ENCODE data around the gene TAPBP. TPM values are rescaled to one million over a fixed set of nuclear protein-coding genes. Genes with fewer than 3 reads are reported as not detected.
A peak's percentile ranks its signal among the peaks of the same experiment; 100 is the strongest.
"Not testable (repeated sequence)": the region's sequence is repeated elsewhere in the genome, so short reads cannot be mapped to it uniquely, and the experiment has no call there.

TAPBP gene
- 63.5 TPM for total RNA-seq

DNA sequence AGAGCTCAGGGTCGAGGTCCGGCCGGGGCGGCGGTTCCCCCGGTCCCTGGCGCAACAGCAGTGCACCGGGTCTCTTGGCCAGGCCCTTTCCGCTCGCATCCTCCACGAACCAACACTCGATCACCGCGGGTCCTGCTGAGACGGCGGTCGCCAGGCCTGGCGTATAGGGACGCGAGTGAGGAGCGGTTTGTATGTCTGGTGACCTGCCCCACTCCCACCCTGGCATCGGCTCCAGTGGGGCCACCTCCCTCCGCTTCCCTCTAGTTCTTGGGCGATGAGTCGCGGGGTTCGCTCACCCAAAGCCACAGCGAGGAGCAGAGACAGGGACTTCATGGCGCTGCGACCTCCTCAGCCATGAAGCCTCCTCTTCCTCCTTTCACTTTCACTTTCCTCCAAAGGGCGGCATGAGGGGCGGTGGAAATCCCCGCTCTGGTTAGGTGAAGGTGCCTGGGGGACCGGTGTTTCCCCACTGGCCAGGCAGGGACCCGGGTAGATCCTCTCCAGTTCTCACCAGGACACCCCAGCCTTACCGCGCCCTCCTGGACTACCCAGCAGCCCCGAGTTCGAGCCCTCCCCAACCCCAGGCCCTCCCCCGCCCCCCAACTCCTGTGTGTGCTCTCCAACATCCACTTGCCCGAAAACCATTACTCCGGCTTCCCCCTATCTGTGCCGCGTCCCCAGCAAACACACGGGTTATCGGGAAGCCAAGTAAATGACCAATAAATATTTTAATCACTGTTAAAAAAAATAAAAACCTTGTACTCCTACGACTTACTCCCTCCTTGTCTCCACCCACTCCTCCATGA, at the start of gene TAPBP:
TAPBP (minus strand) TSS at position 370 of the 806 bp plus-strand sequence; CDS start at position 333, 37 bp downstream.
- ATAC-seq: peak; percentile 5

- ATAC-seq: not testable (repeated sequence)
Observed at GRCh38 chr6:33363486-33363885, 49.6 kb upstream of the TAPBP start.

- no peak for ATAC-seq
Observed at GRCh38 chr6:33359331-33359730, 45.5 kb upstream of the TAPBP start.

DNA sequence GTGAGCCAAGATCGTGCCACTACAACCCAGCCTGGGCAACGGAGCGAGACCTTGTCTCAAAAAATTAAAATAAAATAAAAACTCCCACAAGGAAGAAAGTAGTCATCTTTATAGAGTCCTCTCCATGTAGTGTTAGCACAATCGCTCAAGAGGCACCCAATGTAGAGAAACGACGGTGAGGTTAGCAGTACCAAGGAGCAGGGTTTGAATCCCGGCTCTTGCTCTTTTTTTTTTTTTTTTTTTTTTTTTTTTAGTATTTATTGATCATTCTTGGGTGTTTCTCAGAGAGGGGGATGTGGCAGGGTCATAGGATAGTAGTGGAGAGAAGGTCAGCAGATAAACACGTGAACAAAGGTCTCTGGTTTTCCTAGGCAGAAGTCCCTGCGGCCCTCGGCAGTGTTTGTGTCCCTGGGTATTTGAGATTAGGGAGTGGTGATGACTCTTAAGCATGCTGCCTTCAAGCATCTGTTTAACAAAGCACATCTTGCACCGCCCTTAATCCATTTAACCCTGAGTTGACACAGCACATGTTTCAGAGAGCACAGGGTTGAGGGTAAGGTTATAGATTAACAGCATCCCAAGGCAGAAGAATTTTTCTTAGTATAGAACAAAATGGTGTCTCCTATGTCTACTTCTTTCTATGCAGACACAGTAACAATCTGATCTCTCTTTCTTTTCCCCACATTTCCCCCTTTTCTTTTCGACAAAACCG, 43.4 kb upstream of the TAPBP start:
- peak; percentile 22 for ATAC-seq

DNA sequence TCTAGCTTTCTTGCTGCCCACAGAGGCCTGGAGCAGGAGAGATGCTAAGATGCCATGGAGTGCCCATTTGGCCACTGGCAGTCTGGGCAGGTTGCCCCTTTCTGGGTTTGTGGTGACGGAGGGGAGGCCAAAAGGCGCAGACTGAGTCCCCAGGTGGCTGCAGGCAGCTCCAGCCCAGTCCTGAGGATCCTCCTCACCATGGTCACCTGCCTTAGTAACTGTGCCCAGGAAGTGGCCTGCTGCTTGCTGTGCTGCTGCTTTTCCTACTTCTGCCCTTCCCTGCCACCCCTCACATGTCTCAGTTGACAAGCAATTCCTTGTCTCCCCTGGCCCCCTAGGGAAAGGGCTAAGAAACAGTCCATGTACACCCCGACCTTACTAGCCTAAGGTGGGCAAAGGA, 42.4 kb upstream of the TAPBP start:
- ATAC-seq: no peak

DNA sequence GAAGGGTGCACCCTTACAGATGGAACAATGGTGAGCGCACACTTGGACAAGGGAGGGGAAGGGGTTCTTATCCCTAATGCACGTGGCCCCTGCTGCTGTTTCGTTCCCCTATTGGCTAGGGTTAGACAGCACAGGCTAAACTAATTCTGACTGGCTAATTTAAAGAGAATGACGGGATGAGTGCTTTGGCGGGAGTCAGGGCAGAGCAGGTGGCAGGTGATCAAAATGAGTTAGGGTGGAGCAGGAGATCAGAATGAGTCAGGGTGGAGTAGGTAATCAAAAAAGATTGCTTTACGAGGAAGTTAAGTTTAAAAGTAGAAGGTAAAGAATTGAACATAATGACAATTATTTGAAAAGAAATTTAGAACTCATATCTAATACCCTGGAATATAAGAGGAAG, 42.0 kb upstream of the TAPBP start:
- ATAC-seq: peak; percentile 49

DNA sequence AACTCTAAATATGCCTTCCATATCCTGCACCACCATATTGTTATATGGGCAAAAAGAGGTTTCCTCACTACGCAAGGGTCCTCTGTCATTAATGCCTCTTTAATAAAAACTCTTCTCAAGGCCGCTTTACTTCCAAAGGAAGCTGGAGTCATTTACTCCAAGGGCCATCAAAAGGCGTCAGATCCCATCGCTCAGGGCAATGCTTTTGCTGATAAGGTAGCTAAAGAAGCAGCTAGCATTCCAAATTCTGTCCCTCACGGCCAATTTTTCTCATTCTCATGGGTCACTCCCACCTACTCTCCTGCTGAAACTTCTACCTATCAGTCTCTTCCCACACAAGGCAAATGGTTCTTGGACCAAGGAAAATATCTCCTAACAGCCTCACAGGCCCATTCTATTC, 33.9 kb upstream of the TAPBP start:
- ATAC-seq: no peak

DNA sequence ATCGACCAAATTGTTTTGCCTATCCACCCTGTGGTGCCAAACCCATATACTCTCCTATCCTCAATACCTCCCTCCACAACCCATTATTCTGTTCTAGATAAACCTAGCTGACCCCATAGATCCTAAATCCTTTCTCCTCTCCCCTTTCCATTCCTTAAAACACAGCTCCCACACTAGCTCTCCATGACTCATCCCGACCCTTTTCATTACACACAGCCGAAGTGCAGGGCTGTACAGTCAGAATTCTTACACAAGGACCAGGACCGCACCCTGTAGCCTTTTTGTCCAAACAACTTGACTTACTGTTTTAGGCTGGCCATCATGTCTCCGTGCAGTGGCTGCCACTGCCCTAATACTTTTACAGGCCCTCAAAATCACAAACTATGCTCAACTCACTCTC, 33.1 kb upstream of the TAPBP start:
- not testable (repeated sequence) for ATAC-seq

DNA sequence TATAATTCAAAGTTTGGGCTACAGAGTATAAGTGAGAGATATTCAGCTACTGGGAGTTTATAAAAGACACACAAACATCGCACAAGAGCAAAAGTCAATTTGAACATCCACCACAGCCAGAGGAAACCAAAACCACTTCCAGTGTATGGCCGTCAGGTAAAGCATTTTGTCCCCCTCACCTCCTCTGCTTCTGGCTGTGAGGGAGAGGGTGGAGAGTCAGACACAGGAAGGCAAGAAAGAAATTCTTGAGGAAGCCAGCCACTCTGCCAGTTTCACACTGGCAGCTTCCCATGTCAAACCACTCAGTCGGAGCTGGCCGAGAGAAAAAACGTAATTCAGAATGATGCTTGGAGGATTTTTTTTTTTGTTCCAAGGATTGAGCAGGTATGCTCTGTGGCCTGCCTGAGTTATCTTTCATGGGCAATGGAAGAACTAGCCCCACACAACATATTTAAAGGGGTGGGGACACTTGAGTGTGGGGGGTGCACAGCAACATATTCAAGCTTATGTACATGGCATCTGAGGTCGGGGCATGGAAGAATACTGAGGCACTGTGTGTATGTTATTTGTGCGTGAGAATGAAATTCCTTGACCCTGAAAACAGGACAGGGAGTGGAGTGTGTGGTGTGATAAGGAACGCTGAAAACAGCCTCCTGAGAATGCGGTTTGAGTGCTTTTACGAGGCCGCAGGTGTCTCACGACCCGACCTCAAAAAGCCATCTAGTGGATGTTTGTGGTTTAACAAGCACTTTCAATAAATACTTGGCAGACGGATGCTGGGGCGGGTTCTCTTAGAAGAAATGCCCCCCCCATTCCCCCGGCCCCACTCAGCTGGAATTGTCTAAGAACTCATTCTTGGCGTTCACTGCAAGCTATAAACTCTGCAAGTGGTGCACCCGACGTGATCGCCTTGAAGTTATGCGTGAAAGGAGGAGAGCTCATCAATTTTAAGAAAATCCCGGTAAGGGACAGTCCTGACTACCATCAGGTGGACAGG, 31.1 kb upstream of the TAPBP start:
- ATAC-seq: peak; percentile 53

DNA sequence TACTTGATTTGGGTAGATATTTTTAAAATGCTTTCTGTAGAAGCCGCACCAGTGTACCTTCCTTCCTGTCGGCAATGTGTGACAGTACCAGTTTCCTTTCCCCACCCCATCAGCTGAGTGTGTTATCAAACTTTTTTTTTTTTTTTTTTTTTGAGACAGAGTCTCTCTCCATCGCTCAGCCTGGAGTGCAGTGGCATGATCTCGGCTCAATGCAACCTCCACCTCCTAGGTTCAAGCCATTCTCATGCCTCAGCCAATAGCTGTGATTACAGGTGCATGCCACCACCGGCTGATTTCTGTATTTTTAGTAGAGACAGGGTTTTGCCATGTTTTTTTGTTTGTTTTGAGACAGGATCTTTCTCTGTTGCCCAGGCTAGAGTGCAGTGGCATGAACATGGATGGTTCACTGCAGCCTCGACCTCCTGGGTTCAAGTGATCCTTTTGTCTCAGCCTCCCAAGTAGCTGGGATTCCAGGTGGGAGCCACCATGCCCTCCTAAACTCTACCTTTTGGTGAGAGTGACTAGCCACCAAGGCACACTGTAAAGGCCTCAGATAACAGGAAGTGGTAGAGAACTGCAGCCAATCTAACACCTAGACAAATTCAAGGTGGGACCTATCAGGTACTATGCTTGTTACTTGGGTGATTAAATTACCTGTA, 30.2 kb upstream of the TAPBP start:
- ATAC-seq: peak; percentile 68

GRCh38 chr6:33343606-33343952, 29.7 kb upstream of the TAPBP start:
- peak; percentile 26 for ATAC-seq

DNA sequence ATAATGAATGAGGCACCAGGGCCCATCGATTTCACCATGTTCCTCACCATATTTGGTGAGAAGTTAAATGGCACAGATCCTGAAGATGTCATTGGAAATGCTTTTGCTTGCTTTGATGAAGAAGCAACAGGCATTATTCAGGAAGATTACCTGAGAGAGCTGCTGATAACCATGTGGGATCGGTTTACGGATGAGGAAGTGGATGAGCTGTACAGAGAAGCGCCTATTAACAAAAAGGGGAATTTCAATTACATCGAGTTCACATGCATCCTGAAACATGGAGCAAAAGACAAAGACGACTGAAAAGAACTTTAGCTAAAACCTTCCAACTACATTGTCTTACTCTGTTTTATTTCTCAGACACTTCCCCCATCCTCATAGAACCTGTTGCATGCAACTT, 25.3 kb upstream of the TAPBP start:
- no peak for ATAC-seq

DNA sequence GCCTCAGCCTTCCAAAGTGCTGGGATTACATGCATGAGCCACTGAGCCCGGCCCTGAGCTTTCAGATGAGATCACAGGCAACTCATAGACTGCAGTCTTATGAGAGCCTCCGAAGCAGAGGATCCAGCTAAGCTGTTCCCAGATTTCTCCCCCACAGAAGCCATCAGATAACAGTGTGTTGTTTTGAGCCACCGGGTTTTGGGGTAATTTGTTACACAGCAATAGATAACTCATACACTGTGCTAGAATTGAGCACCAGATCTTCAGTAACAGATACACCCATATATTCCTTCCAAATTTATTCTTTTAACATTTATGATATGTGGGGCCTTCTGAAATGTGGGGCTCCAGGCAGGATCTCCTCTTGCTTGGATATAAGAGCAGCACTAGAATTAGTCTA, 22.6 kb upstream of the TAPBP start:
- no peak for ATAC-seq

GRCh38 chr6:33335916-33336315, 22.0 kb upstream of the TAPBP start:
- no peak for ATAC-seq

DNA sequence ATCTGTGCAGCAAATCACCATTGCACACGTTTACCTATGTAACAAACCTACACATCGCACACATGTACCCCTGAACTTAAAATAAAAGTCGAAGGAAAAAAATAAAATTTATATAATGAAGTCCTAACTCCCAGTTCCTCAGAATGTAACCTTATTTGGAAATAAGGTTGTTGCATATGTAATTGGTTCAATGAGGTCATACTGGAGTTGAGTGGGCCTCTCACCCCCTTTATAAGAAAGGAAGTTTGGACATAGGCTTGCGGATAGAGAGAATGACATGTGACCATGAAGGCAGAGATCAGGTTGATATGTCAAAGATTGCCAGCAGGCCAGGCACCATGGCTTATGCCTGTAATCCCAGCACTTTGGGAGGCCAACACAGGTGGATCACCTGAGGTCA, 19.8 kb upstream of the TAPBP start:
- ATAC-seq: no peak

DNA sequence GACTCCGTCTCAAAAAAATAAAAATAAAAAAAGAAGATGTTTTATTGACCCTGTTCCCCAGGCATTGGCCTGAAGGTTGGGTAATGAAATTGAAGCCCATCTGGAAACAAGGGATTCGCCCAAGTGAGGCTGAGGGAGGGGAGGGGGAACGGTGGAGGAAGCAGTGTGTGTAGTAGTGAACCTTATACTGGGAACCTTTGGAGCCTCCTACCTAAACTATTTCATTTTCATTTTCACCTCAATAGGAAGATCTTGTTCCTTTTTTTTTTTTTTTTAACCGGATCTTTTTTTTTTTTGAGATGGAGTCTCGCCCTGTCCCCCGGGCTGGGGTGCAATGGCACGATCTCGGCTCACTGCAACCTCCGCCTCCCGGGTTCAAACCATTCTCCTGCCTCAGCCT, 16.9 kb upstream of the TAPBP start:
- ATAC-seq: no peak

DNA sequence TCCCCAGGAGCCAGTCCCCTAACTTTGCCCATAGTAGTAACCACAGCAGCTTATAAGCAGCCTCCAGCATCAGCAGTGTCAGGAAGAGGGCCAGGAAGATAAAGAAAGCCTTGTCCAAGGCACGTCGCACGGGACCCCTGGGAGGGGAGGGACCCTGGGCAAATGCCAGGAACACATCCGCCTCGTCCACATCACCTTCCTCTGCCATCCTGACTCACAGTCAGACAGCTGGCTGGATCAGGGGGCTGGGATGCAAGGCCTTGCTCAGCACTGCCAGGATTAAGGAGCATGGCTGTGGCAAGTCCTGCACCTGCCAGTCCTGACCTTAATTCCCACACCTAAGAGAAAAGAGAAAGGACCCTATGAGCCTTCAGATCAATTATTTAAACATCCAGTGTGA, 15.2 kb upstream of the TAPBP start:
- no peak for ATAC-seq

GRCh38 chr6:33324125-33324524, 10.2 kb upstream of the TAPBP start:
- ATAC-seq: no peak

DNA sequence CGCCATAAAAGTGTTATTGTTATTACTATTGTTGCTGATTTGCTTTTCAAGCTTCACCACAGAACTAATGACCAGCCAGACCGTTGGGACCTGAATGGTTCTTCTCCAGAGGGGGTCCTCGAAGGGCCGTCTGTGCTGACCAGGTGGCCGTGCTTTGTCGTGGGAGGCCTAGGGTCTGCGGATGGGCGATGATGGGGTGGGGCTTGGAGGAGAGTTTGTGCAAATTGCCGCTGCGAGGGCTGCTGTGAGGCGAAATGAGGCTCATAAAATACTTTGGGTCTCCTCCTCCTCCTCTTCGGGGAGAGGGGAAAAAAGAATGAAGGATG, 9.7 kb upstream of the TAPBP start:
- ATAC-seq: no peak

DNA sequence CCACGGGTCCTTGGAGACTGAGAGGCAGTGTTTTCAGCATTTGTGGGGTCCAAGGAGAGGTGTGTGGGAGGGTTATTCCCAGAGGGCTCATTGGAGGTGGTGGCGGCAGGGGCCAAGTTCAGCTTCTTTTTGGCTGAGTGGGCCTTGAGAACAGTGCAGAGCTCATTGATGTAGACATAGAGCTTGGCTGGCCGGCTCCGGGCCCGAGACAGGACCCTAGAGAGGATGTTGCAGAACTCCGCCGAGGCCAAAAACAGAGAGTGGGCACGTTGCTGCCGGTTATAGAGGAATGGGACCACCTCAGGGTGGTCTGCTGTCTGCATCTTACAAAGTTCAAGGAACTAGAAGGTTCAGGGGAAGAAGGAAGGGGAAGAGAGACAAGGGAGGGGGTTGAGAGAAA, 7.3 kb upstream of the TAPBP start:
- ATAC-seq: no peak

GRCh38 chr6:33320315-33321181, 6.7 kb upstream of the TAPBP start:
- ATAC-seq: no peak

DNA sequence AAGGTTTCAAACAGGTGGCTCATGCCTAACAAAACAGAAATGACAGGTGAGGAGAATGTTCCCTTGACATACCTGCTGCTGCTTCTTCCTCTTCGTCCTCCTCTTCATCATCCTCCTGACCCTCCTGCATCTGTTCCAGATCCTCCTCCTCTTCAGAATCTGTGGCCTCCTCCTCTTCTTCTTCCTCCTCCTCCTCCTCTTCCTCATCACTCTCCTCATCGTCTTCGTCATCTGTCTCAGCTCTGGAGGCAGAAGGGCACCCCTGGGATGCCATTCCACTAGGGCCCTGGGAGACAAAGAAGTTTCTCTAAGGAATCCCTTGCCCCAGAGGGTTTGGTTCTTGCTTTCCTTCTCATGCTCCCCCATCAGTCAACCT, 6.0 kb upstream of the TAPBP start:
- no peak for ATAC-seq
